GM10266 (cell line): Measurements from ENCODE around the gene ABCA7.

Experiments
- DNase-seq: peaks from one replicate; pipeline ENCODE4 v3.0.0; 2012; ENCODE audit errors: extremely low spot score
- TF ChIP-seq, protein P1 (sequence below): IDR thresholded peaks from 2 replicates; pipeline ENCODE4 v1.5.1; 2012; ENCODE audit warnings: mild to moderate bottlenecking, low read depth; ENCODE audit not compliant: control insufficient read depth, insufficient read depth; ENCODE audit errors: missing control alignments

Gene ABCA7

DNA sequence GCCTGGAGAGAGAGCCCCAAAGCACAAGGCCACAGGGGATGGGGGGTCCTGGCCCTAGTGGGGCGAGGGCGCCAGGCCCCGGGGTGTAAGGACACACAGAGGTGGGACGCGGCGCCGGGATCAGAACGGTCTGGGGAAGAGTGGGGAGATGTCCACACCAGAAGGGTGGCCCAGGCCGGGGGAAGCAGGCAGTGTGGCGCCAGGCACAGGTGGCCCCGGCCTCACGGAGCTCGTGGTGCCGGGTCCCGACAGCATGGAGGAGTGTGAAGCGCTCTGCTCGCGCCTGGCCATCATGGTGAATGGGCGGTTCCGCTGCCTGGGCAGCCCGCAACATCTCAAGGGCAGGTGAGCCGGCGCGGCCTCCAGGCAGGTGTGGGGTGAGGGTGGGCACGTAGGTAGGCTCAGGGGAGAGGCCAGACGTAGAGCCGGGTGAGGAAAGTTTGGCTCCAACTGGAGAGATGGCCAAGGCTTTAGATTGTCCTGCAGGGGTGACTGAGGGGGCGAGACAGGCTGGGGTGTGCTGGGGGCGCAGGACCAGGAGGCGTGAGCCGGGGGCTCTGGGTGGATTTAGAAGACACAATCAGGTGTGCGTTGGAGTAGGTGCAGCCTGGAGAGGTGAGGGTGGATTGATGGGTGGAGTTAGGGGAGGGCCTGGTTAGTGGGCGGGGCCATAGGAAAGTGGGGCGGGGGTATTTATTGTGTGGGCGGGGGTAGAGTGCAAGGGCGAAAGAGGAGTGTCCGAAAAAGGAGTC, 24.2 kb downstream of the ABCA7 start:
- no peak for DNase-seq
- TF ChIP-seq, protein P1, sequence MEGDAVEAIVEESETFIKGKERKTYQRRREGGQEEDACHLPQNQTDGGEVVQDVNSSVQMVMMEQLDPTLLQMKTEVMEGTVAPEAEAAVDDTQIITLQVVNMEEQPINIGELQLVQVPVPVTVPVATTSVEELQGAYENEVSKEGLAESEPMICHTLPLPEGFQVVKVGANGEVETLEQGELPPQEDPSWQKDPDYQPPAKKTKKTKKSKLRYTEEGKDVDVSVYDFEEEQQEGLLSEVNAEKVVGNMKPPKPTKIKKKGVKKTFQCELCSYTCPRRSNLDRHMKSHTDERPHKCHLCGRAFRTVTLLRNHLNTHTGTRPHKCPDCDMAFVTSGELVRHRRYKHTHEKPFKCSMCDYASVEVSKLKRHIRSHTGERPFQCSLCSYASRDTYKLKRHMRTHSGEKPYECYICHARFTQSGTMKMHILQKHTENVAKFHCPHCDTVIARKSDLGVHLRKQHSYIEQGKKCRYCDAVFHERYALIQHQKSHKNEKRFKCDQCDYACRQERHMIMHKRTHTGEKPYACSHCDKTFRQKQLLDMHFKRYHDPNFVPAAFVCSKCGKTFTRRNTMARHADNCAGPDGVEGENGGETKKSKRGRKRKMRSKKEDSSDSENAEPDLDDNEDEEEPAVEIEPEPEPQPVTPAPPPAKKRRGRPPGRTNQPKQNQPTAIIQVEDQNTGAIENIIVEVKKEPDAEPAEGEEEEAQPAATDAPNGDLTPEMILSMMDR: no peak

DNA sequence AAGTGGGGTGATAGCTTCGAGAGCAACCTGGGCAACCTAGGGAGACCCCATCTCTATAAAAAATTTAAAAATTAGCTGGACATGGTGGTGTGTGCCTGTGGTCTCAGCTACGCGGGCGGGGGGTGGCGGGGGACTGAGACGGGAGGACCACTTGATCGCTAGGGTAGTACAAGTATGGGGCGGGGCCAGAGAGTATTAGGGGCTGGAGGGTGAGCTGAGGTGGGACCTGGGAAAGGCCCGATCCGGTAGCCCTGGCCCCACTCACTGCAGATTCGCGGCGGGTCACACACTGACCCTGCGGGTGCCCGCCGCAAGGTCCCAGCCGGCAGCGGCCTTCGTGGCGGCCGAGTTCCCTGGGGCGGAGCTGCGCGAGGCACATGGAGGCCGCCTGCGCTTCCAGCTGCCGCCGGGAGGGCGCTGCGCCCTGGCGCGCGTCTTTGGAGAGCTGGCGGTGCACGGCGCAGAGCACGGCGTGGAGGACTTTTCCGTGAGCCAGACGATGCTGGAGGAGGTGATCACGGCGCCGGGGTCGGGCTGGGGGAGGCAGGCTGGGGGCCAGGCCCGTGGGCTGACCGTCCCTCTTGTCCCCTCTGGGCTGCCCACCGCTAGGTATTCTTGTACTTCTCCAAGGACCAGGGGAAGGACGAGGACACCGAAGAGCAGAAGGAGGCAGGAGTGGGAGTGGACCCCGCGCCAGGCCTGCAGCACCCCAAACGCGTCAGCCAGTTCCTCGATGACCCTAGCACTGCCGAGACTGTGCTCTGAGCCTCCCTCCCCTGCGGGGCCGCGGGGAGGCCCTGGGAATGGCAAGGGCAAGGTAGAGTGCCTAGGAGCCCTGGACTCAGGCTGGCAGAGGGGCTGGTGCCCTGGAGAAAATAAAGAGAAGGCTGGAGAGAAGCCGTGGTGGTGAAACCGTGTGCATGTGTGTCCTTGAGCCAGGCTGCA, 25.0 kb downstream of the ABCA7 start:
- DNase-seq: peak; percentile 74
- TF ChIP-seq, protein P1: peak; percentile 77

DNA sequence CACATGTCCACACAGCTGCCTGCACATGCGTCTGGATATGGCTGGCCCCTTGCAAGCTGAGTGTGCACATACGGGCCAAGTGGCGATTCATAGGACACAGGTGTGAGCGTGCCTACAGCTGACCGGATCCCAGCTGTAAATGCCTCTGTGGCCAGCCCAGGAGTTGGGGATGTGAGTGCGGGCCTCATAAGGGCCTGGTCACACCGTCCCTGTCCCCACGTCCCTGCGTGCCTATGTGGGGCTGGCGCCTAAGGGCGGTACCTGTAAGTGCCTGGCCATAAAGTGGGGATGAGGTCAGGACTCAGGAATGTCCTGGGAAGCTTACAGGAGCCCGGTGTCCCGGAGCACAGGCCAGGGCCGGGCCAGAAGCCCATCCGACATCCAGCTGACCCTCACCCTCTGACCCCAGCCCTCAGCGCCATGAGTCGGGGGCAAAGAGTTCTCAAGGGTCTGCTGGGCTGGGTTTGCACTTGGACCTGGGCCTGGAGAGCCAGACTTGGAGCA, 25.8 kb downstream of the ABCA7 start:
- no peak for DNase-seq
- TF ChIP-seq, protein P1: no peak

DNA sequence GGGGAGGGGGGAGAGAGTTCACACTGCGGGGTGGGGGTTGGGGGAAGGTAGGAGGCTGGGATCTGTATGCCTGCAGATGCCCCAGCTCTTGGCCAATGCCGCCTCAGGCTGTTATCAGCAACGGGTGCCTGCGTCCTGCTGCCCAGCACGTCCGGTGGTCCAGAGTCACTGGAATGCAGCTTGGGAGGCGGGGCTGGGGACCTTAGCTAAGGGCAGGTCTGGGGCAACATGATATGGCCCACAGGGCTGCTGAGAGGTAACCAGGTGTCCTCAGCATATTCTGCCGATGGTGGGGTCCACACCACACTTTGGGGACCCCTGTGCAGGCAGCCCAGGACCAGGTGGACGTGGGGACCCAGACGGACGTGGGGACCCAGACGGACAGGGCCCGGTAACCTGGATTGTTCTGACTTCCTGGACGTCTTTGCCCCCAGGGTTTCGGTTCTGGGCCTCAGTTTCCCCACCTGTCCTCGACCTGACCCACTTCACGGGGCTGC, 26.4 kb downstream of the ABCA7 start:
- DNase-seq: no peak
- TF ChIP-seq, protein P1: no peak

DNA sequence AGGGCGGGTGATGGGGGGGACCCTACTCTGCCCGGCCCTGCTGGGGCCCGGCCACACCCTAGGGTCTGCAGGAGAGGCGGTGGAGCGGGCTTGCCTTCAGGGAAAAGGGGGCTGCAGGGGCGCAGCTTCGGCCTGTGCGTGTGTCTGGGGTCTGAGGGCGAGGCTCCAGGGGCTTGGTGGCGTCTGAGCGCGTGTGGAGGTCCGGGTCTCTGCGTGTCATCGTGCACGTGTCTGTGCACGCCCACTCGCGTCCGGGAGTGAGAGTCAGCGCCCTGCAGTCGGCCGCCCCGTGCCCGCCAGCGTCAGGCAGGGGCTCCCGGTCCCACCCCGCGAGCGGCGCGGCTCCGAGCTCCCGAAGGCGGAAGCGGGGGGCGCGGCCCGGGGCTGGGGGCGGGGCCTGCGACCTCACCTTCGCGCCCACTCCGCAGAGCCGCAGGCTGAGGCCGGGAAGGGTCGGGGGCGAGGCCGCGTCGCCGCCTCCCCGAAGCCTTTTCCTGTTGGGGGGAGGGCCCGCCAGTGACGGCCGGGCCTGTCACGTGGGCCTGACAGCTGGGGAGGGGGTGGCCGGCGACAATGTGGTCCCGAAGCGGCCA, 26.9 kb downstream of the ABCA7 start, which contains the start of gene ARHGAP45:
ARHGAP45 (plus strand) TSS at position 420 of the 593 bp plus-strand sequence. CDS start 239 bp downstream, outside the sequence.
- DNase-seq: peak; percentile 93
- TF ChIP-seq, protein P1: no peak

DNA sequence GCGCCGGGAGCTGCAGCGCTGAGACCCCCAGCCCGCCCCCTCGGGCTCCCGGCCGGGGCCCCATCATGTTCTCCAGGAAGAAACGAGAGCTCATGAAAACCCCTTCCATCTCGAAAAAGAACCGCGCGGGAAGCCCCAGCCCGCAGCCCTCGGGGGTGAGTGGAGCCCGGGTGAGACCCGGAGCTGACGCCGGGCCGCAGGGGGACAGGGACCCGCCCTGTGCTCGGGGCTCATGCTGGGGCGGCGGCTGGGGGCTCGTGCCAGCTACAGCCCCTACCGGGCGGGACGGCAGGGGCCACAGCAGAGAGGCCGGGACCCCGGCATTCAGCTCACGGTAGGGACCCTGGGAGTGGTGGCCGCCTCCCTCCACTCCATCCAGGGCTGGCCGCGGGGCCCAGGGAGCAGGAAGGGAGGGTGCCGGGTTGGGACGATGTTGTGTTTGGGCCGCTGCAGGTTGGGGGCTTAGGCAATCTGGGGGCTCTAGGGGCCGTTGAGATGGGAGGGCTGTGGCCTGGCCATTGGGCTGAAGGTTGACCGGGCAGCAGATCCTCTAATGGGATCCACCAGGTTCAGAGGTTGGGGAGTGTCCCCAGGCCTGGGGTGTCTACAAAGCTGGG, 27.5 kb downstream of the ABCA7 start:
- DNase-seq: peak; percentile 82
- TF ChIP-seq, protein P1: no peak
